Omental fat pad (tissue), 4 donors: ENCODE measurements around the gene GALNTL6. TPM values are rescaled to one million over a fixed set of nuclear protein-coding genes. Genes with fewer than 3 reads are reported as not detected.
"Not testable (repeated sequence)": the region's sequence is repeated elsewhere in the genome, so short reads cannot be mapped to it uniquely, and the experiment has no call there.

ENCODE experiments used
- ATAC-seq: fragments of 150-250 bp; one replicate; pipeline ENCODE4 v1.9.1; 2016; ENCODE audit warnings: mild to moderate bottlenecking, moderate library complexity; ENCODE audit not compliant: low FRiP score
- DNase-seq: peaks from one replicate; pipeline ENCODE4 v3.0.0-alpha.2; 2019; ENCODE audit warnings: low spot score
- total RNA-seq, 4 donors: library from RNA; depleted of rRNA; stranded (reverse); fragments of >200 nt; gene quantifications; one replicate each; pipeline ENCODE4 v1.1.0, GENCODE V29; 2016
- TF ChIP-seq, protein P1 (sequence below), 3 donors: fragments of 450-650 bp; IDR thresholded peaks; one replicate each; pipeline ENCODE4 v1.5.1; 2016 to 2017; ENCODE audit warnings: antibody characterized with exemption in 3 of 3, mild to moderate bottlenecking in 3 of 3, moderate library complexity in 2 of 3

GALNTL6 gene
- total RNA-seq, 4 donors from 2014 or later: not detected

DNA sequence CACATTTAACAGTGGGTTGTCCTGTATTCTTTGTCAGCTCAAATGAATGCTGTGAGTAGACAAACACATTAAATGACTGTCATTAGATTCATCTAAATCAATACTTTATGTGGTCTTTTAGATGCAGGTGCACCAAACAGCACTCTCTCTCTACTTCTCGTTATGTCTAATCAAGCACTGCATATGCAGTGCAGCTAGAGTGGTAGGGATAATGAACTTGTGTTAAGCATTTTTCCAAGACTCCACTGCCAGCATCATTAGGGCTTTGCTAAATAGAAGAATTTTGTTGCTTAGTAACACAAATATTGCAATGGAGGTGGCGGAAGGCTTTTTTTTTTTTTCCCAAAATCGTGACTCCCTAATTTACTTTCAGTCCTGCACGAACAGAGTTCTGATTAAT, 908.5 kb downstream of the GALNTL6 start:
- ATAC-seq (no peak), DNase-seq (no peak)
- TF ChIP-seq, protein P1, sequence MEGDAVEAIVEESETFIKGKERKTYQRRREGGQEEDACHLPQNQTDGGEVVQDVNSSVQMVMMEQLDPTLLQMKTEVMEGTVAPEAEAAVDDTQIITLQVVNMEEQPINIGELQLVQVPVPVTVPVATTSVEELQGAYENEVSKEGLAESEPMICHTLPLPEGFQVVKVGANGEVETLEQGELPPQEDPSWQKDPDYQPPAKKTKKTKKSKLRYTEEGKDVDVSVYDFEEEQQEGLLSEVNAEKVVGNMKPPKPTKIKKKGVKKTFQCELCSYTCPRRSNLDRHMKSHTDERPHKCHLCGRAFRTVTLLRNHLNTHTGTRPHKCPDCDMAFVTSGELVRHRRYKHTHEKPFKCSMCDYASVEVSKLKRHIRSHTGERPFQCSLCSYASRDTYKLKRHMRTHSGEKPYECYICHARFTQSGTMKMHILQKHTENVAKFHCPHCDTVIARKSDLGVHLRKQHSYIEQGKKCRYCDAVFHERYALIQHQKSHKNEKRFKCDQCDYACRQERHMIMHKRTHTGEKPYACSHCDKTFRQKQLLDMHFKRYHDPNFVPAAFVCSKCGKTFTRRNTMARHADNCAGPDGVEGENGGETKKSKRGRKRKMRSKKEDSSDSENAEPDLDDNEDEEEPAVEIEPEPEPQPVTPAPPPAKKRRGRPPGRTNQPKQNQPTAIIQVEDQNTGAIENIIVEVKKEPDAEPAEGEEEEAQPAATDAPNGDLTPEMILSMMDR (IDR thresholded peaks at IDR 0.05): no peak

DNA sequence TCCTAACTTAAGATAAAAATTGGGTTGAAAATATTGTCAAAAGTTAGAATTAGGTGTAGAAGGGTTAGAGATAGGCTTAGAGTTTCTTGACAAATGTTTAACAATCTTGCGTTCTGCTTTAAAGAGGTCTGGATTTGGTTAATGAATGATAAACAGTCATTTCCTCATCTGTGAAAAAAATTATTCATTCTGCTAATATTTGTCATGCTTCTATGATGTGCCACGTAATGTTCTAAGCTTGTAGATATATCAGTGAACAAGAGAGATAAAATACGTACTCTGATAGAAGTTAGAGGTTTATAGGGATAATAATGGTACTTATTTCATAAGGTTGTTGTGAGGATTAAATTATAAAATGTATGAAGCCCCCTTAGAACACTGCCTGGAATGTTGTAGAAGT, 912.4 kb downstream of the GALNTL6 start:
- ATAC-seq (no peak), DNase-seq (no peak)
- TF ChIP-seq, protein P1 (IDR thresholded peaks at IDR 0.05): no peak

DNA sequence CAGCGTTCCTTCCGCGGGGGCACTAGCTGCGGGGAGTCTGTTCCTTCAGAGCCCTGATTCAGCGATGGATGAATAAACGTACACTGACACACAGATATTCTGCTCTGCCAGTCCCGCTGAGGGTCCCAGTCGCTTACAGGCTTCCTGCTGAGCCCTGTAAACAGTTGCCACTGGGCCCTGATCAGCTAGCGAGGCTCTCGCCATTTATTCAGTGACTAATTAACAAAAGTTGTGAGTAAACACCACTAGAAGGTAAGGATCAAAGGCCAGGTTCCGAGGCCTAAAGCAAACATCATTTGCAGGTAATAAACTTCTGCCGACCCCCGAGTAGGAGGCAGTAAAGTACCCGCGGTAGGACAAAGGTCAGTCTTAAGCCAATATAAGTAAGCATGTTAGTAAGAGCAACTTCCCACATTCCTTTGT, 912.8 kb downstream of the GALNTL6 start:
- no peak for ATAC-seq

DNA sequence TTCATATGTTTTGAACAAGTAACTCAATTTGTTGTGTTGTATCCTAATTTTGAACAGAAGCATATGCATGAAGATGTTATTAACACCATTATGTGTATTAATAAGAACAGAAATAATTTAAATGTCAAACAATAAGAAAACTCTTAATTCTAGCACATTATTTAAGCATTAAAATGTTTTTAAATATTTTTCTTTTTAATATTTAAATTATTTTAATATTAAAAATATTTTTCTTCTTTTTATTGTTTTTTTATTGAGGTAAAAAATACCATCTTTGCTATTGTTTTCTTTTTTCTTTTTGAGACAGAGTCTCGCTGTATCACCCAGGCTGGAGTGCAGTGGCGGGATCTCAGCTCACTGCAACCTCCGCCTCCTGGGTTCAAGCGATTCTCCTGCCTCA, 914.4 kb downstream of the GALNTL6 start:
- DNase-seq: no peak
- no peak for ATAC-seq
- TF ChIP-seq, protein P1 (IDR thresholded peaks at IDR 0.05): no peak

More for the DNA sequence above, 912.8 kb downstream of the GALNTL6 start:
- DNase-seq: no peak
- TF ChIP-seq, protein P1 (IDR thresholded peaks at IDR 0.05): no peak

DNA sequence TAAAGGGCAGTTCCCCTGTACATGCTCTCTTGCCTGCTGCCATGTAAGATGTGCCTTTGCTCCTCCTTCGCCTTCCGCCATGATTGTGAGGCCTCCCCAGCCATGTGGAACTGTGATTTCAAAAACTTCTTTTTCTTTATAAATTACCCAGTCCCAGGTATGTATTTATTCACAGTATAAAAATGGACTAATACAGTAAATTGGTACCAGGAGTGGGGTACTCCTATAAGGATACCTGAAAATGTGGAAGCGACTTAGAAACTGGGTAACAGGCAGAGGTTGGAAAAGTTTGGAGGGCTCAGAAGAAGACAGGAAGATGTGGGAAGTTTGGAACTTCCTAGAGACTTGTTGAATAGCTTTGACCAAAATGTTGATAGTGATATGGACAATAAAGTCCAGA, 920.4 kb downstream of the GALNTL6 start:
- ATAC-seq, DNase-seq: not testable (repeated sequence)

DNA sequence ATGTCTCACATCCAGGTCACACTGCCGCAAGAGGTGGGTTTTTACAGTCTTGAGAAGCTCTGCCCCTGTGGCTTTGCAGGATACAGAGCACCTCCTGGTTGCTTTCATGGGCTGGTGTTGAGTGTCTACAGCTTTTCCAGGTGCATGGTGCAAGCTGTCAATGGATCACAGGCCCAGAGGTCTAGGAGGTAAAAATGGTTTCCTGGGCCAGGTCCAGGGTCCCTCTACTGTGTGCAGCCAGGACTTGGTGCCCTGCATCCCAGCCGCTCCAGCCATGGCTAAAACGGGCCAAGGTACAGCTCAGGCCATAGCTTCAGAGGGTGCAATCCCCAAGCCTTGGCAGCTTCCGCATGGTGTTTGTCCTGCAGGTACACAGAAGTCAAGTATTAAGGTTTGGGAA, 921.4 kb downstream of the GALNTL6 start:
- ATAC-seq (no peak), DNase-seq (no peak)
- TF ChIP-seq, protein P1 (IDR thresholded peaks at IDR 0.05): no peak

DNA sequence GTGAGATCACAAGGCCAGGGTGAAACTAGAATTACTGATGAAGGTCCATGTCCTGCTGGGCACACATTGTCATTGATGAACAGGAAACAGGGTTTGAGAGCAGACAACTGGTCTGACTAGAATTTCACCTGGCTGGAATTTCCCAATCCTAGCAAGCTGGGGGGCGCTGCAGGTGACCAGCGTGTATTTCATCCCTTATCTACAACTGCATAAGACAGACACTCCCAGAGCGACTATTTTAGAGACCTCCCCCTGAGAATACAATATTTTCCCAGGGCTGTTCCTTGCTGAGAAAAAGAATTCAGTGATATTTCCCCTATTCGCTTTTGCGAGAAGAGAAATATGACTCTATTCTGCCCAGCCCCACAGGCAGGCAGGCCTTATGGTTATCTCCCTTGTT, 922.8 kb downstream of the GALNTL6 start:
- ATAC-seq (no peak), DNase-seq (no peak)
- TF ChIP-seq, protein P1 (IDR thresholded peaks at IDR 0.05): no peak

DNA sequence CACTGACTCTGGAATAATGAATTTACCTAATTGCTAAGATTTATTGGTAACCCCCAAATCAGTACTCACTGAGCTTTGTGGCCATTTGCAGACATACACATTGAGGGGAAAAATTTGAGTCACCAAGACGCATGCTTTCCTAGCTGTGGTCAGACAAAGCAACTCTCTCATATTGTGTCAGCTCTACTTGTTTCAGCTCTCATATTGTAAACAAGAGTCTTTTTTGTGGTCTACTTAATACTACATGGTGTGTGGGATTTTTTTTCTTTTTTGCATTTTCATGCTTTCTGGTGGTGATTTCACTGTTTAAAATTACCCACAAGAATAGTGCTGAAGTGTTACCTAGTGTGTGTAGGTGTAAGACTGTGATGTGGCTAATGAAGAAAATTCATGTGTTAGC, 927.2 kb downstream of the GALNTL6 start:
- DNase-seq: no peak
- no peak for ATAC-seq
- TF ChIP-seq, protein P1 (IDR thresholded peaks at IDR 0.05): no peak
